CD4-positive, CD25-positive, alpha-beta regulatory T cell (primary cell): ENCODE results near the gene RTTN. TPM values are rescaled to one million over a fixed set of nuclear protein-coding genes. Genes with fewer than 3 reads are reported as not detected.

ENCODE experiments used
- ATAC-seq, 2 donors: fragments of 150-1000 bp; cut with Tn5 transposase; one replicate each; pipeline ENCODE4 v1.10.0; 2021; ENCODE audit warnings: low read depth in 2 of 2, moderate number of reproducible peaks in 2 of 2, moderate library complexity in 1 of 2
- DNase-seq, 3 donors: peaks; one replicate each; pipeline versions ENCODE4 v3.0.0 to v3.0.0-alpha.2; 2012 to 2022; ENCODE audit warnings: mixed read lengths in 1 of 3
- H3K27ac ChIP-seq: one replicate; pipeline ENCODE4 v1.7.0; 2013; ENCODE audit warnings: mild to moderate bottlenecking, low read length; ENCODE audit not compliant: insufficient read depth, poor library complexity, severe bottlenecking
- H3K27me3 ChIP-seq: one replicate; pipeline ENCODE4 v1.7.0; 2013; ENCODE audit warnings: low read length; ENCODE audit not compliant: control insufficient read depth, insufficient read depth
- H3K36me3 ChIP-seq: one replicate; pipeline ENCODE4 v1.7.0; 2013; ENCODE audit warnings: mild to moderate bottlenecking, low read length, moderate library complexity; ENCODE audit not compliant: control insufficient read depth, insufficient read depth
- H3K4me1 ChIP-seq: 2 replicates; pipeline ENCODE4 v1.7.0; 2013; ENCODE audit warnings: mild to moderate bottlenecking, low read length; ENCODE audit not compliant: insufficient read depth, control insufficient read depth, poor library complexity, severe bottlenecking
- H3K4me3 ChIP-seq: one replicate; pipeline ENCODE4 v1.7.0; 2013; ENCODE audit warnings: low read depth, mild to moderate bottlenecking, low read length, moderate library complexity
- H3K9me3 ChIP-seq, 2 experiments: 1 replicate in 1 of 2; 2 replicates in 1 of 2; pipeline ENCODE4 v1.7.0; 2013; ENCODE audit warnings: low read length in 2 of 2, mild to moderate bottlenecking in 1 of 2, moderate library complexity in 1 of 2; ENCODE audit not compliant: control insufficient read depth in 2 of 2
- H3K27ac Mint-ChIP-seq, 3 donors: one replicate each; pipeline ENCODE4 v1.8.0; 2020 to 2022; ENCODE audit warnings: mild to moderate bottlenecking in 3 of 3, mixed read lengths in 3 of 3, moderate library complexity in 2 of 3
- H3K27me3 Mint-ChIP-seq: one replicate; pipeline ENCODE4 v1.8.0; 2022; ENCODE audit warnings: mild to moderate bottlenecking, mixed read lengths
- H3K36me3 Mint-ChIP-seq: one replicate; pipeline ENCODE4 v1.8.0; 2020; ENCODE audit warnings: mixed read lengths
- H3K4me1 Mint-ChIP-seq, 4 donors: one replicate each; pipeline ENCODE4 v1.8.0; 2020 to 2022; ENCODE audit warnings: mixed read lengths in 4 of 4, mild to moderate bottlenecking in 1 of 4
- H3K4me3 Mint-ChIP-seq, 4 donors: one replicate each; pipeline ENCODE4 v1.8.0; 2020 to 2022; ENCODE audit warnings: mild to moderate bottlenecking in 4 of 4, mixed read lengths in 4 of 4, moderate library complexity in 3 of 4
- H3K9me3 Mint-ChIP-seq, 7 donors: one replicate each; pipeline ENCODE4 v1.8.0; 2020 to 2022; ENCODE audit warnings: mixed read lengths in 7 of 7, mild to moderate bottlenecking in 3 of 7, moderate library complexity in 2 of 7
- polyA plus RNA-seq, 4 donors: library from polyadenylated mRNA; unstranded; fragments of 300-500 nt; fragmentation: Illumina TruSeq; gene quantifications; one replicate each; pipeline ENCODE4 v1.2.3, GENCODE V29; 2021
- total RNA-seq: library from RNA; stranded (reverse); gene quantifications from one replicate; pipeline ENCODE4 v1.2.3, GENCODE V29; 2022

Gene RTTN
- total and polyA plus RNA-seq, 5 donors from 2014 or later, result 3.2 to 36.4 (median 4.8) TPM

DNA sequence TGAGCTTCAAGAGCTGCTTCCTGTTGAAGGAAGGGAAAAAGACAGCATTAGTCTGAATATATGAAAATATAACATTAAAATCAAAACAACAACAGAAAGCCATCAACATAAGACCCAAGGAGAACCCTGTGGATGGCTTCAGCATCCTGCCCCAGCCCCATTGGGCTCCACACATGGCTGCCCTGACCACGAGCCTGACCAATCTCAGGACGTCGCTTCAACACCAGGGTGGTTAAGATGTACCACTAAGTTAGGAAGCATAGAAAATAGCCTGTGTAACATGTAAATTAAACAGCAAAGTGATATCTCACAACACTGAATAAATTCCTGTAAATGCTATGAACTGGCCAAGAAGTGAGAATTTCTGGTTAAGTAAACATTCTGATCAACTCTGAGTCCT, 180.7 kb downstream of the RTTN start:
- Histone ChIP-seq H3K27me3 (no peaks in the 10 kb centered on the region), H3K36me3 (peaks cover 51% of the 10 kb centered on the region), H3K27ac (no peak overlapping the region), H3K4me1 (no peaks in the 10 kb centered on the region), H3K9me3 (no peaks in the 10 kb centered on the region), H3K4me3 (no peak overlapping the region)
- H3K4me1 Mint-ChIP-seq, result peaks cover 0 to 3% (median 1%) of the 10 kb centered on the region in 4 donors
- H3K36me3 Mint-ChIP-seq, result peaks cover 61% of the 10 kb centered on the region
- no peak for DNase-seq
- no peak for ATAC-seq
- H3K27me3 Mint-ChIP-seq, result no peaks in the 10 kb centered on the region
- peak overlapping the region in 1 of 3 donors; percentile 38 for H3K27ac Mint-ChIP-seq
- H3K4me3 Mint-ChIP-seq, result no peak overlapping the region
- H3K9me3 Mint-ChIP-seq, result peaks cover 0 to 1% (median 0%) of the 10 kb centered on the region in 7 donors

- H3K27me3 Mint-ChIP-seq, result no peaks in the 10 kb centered on the region
- H3K4me3 Mint-ChIP-seq, result no peak overlapping the region
- no peaks in the 10 kb centered on the region for H3K4me1 ChIP-seq
- ATAC-seq, result no peak
- peaks cover 0 to 3% (median 1%) of the 10 kb centered on the region in 4 donors for H3K4me1 Mint-ChIP-seq
- no peak overlapping the region for H3K4me3 ChIP-seq
- no peak overlapping the region for H3K27ac ChIP-seq
- H3K9me3 ChIP-seq, result no peaks in the 10 kb centered on the region
- H3K36me3 Mint-ChIP-seq, result peaks cover 65% of the 10 kb centered on the region
- DNase-seq, result no peak
- H3K27me3 ChIP-seq, result no peaks in the 10 kb centered on the region
- H3K27ac Mint-ChIP-seq, result peak overlapping the region in 2 of 3 donors; percentile 11 to 68
- H3K9me3 Mint-ChIP-seq, result peaks cover 0 to 1% (median 0%) of the 10 kb centered on the region in 7 donors
- peaks cover 49% of the 10 kb centered on the region for H3K36me3 ChIP-seq
Observed at GRCh38 chr18:70024093-70024492, 181.4 kb downstream of the RTTN start.

DNA sequence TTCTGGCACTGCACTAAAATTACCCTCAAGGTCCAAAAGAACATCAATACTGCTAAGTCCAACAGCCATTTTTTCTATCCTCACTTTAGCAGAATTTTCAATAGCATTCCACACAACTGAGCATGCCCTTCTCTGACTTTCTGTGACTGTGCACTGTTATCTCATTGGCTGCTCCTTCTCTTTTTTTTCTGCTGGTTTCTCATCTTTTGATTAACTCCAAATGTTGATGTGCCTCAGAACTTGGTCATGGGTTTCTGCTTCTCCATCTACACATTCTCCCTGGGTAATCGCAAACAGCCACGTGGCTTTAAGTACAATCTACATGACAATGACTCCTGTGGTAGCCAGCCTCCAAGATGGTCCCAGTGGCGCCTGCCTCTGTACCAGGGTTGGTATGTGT, 182.9 kb downstream of the RTTN start:
- no peaks in the 10 kb centered on the region for H3K27me3 Mint-ChIP-seq
- ATAC-seq, result no peak
- peaks cover 63% of the 10 kb centered on the region for H3K36me3 Mint-ChIP-seq

GRCh38 chr18:70021498-70021897, 184.0 kb downstream of the RTTN start:
- no peak for ATAC-seq
- H3K27ac ChIP-seq, result no peak overlapping the region
- no peaks in the 10 kb centered on the region for H3K4me1 ChIP-seq
- Mint-ChIP-seq H3K27me3 (no peaks in the 10 kb centered on the region), H3K4me1 (peaks cover 0 to 3% (median 1%) of the 10 kb centered on the region in 4 donors), H3K36me3 (peaks cover 63% of the 10 kb centered on the region), H3K27ac (no peak overlapping the region), H3K9me3 (peaks cover 0 to 1% (median 0%) of the 10 kb centered on the region in 7 donors), H3K4me3 (no peak overlapping the region)
- DNase-seq, result no peak
- H3K36me3 ChIP-seq, result peaks cover 60% of the 10 kb centered on the region
- no peak overlapping the region for H3K4me3 ChIP-seq
- H3K27me3 ChIP-seq, result no peaks in the 10 kb centered on the region
- no peaks in the 10 kb centered on the region for H3K9me3 ChIP-seq

More for the DNA sequence above, 182.9 kb downstream of the RTTN start:
- Mint-ChIP-seq H3K4me1 (peaks cover 0 to 3% (median 1%) of the 10 kb centered on the region in 4 donors), H3K27ac (peak overlapping the region in 1 of 3 donors; percentile 49), H3K9me3 (peaks cover 0 to 1% (median 0%) of the 10 kb centered on the region in 7 donors), H3K4me3 (no peak overlapping the region)
- Histone ChIP-seq H3K36me3 (peaks cover 55% of the 10 kb centered on the region), H3K4me1 (no peaks in the 10 kb centered on the region), H3K27me3 (no peaks in the 10 kb centered on the region), H3K27ac (no peak overlapping the region), H3K4me3 (no peak overlapping the region), H3K9me3 (no peaks in the 10 kb centered on the region)
- DNase-seq, result no peak

- H3K27me3 Mint-ChIP-seq, result no peaks in the 10 kb centered on the region
- H3K4me3 ChIP-seq, result no peak overlapping the region
Observed at GRCh38 chr18:70021043-70021442, 184.4 kb downstream of the RTTN start.

GRCh38 chr18:70019991-70020390, 185.5 kb downstream of the RTTN start:
- Histone ChIP-seq H3K36me3 (peaks cover 63% of the 10 kb centered on the region), H3K27me3 (no peaks in the 10 kb centered on the region), H3K27ac (no peak overlapping the region), H3K9me3 (no peaks in the 10 kb centered on the region), H3K4me3 (no peak overlapping the region), H3K4me1 (no peaks in the 10 kb centered on the region)
- DNase-seq (no peak), ATAC-seq (no peak)
- peaks cover 63% of the 10 kb centered on the region for H3K36me3 Mint-ChIP-seq
- peaks cover 0 to 3% (median 1%) of the 10 kb centered on the region in 4 donors for H3K4me1 Mint-ChIP-seq
- H3K27me3 Mint-ChIP-seq, result no peaks in the 10 kb centered on the region
- no peak overlapping the region for H3K4me3 Mint-ChIP-seq
- no peak overlapping the region for H3K27ac Mint-ChIP-seq
- peaks cover 0 to 1% (median 0%) of the 10 kb centered on the region in 7 donors for H3K9me3 Mint-ChIP-seq

More at GRCh38 chr18:70021043-70021442, 184.4 kb downstream of the RTTN start:
- peaks cover 0 to 1% (median 0%) of the 10 kb centered on the region in 7 donors for H3K9me3 Mint-ChIP-seq
- Histone ChIP-seq H3K27me3 (no peaks in the 10 kb centered on the region), H3K27ac (no peak overlapping the region), H3K36me3 (peaks cover 60% of the 10 kb centered on the region), H3K9me3 (no peaks in the 10 kb centered on the region), H3K4me1 (no peaks in the 10 kb centered on the region)
- no peak for ATAC-seq
- H3K27ac Mint-ChIP-seq, result no peak overlapping the region
- no peak for DNase-seq
- H3K4me3 Mint-ChIP-seq, result no peak overlapping the region
- H3K4me1 Mint-ChIP-seq, result peaks cover 0 to 3% (median 1%) of the 10 kb centered on the region in 4 donors
- peaks cover 63% of the 10 kb centered on the region for H3K36me3 Mint-ChIP-seq

DNA sequence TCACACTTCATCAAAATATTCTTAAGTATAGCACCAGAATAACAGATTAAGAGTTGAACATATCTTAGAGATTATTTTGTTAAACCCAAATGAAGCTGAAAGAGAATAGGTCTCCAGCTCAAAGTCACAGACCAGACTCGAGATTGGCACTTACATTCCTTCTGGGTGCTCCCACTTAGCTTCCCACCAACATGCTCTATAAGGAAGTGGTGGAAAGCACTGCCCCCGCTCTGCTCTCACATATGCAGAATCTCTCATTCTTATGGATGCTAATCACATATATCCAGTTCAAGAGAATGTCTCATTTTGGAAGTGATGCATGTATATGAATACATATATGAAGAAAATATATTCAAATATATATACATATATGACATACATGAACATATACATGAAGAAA, 186.4 kb downstream of the RTTN start:
- ATAC-seq, result no peak
- H3K4me1 ChIP-seq, result no peaks in the 10 kb centered on the region
- H3K9me3 Mint-ChIP-seq, result no peaks in the 10 kb centered on the region
- no peak for DNase-seq
- H3K27me3 ChIP-seq, result no peaks in the 10 kb centered on the region
- no peaks in the 10 kb centered on the region for H3K27me3 Mint-ChIP-seq
- H3K36me3 ChIP-seq, result peaks cover 57% of the 10 kb centered on the region
- no peaks in the 10 kb centered on the region for H3K9me3 ChIP-seq
- no peak overlapping the region for H3K27ac Mint-ChIP-seq
- no peak overlapping the region for H3K4me3 ChIP-seq
- H3K4me3 Mint-ChIP-seq, result no peak overlapping the region
- peaks cover 0 to 3% (median 1%) of the 10 kb centered on the region in 4 donors for H3K4me1 Mint-ChIP-seq
- peaks cover 60% of the 10 kb centered on the region for H3K36me3 Mint-ChIP-seq
- no peak overlapping the region for H3K27ac ChIP-seq

DNA sequence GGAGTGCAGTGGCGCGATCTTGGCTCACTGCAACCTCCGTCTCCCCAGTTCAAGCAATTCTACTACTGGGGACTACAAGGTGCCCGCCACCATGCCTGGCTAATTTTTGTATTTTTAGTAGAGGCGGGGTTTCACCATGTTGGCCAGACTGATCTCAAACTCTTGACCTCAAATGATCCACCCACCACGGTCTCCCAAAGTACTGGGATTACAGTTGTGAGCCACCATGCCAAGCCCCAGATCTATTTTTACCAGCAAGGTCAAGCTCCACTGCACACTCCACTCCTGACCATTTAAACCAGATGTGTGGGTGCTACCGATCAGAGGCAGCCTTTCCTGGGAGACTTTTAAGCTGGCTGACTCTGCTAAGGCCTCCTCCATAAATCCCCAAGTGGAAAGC, 190.4 kb downstream of the RTTN start:
- Mint-ChIP-seq H3K9me3 (peaks cover 0 to 12% (median 1%) of the 10 kb centered on the region in 7 donors), H3K4me3 (no peak overlapping the region), H3K27ac (no peak overlapping the region), H3K27me3 (no peaks in the 10 kb centered on the region), H3K4me1 (peaks cover 0 to 6% (median under 1%) of the 10 kb centered on the region in 4 donors), H3K36me3 (peaks cover 59% of the 10 kb centered on the region)
- ATAC-seq (no peak), DNase-seq (no peak)
- no peak overlapping the region for H3K27ac ChIP-seq
- H3K36me3 ChIP-seq, result peaks cover 23% of the 10 kb centered on the region
- no peaks in the 10 kb centered on the region for H3K27me3 ChIP-seq
- no peaks in the 10 kb centered on the region for H3K9me3 ChIP-seq
- H3K4me3 ChIP-seq, result no peak overlapping the region
- H3K4me1 ChIP-seq, result no peaks in the 10 kb centered on the region
